Gastroesophageal sphincter (tissue), 3 donors: ENCODE data around the gene RAB11FIP2.

ENCODE experiments used
- EP300 ChIP-seq: sonication (generic); formaldehyde crosslinking; IDR thresholded peaks from one replicate; pipeline ENCODE4 v1.6.1; 2017; ENCODE audit warnings: antibody characterized with exemption, mild to moderate bottlenecking
- POLR2A ChIP-seq, 2 donors: fragments of 450-650 bp; IDR thresholded peaks; one replicate each; pipeline ENCODE4 v1.6.1; 2017; ENCODE audit warnings: antibody characterized with exemption in 2 of 2, mild to moderate bottlenecking in 2 of 2, moderate library complexity in 1 of 2
- POLR2AphosphoS5 ChIP-seq: sonication (generic); formaldehyde crosslinking; IDR thresholded peaks from one replicate; pipeline ENCODE4 v1.6.1; 2017; ENCODE audit warnings: antibody characterized with exemption
- TF ChIP-seq, protein P1 (sequence below), 4 experiments: fragments of 200-600 bp in 2 of 4; fragments of 450-650 bp in 2 of 4; sonication (generic) in 1 of 4; IDR thresholded peaks; one replicate each; pipeline ENCODE4 v1.5.1; 2017 to 2019; ENCODE audit warnings: antibody characterized with exemption in 4 of 4, mild to moderate bottlenecking in 2 of 4, moderate library complexity in 2 of 4

DNA sequence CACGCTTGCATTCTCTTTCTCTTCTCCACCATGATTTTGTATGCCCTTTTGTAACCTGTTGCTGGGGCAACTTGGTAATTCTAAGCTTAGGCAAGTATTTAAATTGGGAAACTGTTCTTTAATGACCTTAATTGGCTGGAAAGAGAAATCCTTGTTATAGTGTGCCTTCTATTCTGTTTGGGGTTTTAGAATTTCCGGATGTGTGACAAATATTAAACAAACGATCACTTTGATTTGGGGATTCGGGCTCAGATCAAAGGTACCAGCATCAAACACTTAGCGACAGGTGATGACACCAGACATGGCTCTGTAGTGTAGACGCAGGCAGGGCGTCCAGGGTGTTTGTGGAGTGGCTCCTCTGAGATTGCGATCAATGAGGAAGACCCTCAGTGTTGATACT, 55.0 kb downstream of the RAB11FIP2 start:
- TF ChIP-seq, protein P1, sequence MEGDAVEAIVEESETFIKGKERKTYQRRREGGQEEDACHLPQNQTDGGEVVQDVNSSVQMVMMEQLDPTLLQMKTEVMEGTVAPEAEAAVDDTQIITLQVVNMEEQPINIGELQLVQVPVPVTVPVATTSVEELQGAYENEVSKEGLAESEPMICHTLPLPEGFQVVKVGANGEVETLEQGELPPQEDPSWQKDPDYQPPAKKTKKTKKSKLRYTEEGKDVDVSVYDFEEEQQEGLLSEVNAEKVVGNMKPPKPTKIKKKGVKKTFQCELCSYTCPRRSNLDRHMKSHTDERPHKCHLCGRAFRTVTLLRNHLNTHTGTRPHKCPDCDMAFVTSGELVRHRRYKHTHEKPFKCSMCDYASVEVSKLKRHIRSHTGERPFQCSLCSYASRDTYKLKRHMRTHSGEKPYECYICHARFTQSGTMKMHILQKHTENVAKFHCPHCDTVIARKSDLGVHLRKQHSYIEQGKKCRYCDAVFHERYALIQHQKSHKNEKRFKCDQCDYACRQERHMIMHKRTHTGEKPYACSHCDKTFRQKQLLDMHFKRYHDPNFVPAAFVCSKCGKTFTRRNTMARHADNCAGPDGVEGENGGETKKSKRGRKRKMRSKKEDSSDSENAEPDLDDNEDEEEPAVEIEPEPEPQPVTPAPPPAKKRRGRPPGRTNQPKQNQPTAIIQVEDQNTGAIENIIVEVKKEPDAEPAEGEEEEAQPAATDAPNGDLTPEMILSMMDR (IDR thresholded peaks at IDR 0.05), result no peak
- no peak for TF ChIP-seq POLR2AphosphoS5
- TF ChIP-seq POLR2A (IDR thresholded peaks at IDR 0.05), result no peak
- no peak for TF ChIP-seq EP300
